HT-29 (cell line): ENCODE measurements around the gene EIF3C. TPM values are rescaled to one million over a fixed set of nuclear protein-coding genes. Genes with fewer than 3 reads are reported as not detected.
"Not testable (repeated sequence)": the region's sequence is repeated elsewhere in the genome, so short reads cannot be mapped to it uniquely, and the experiment has no call there.

Experiments used
- DNase-seq: peaks from one replicate; pipeline ENCODE4 v3.0.0-alpha.2; 2015; ENCODE audit warnings: low spot score
- total RNA-seq: library from RNA; depleted of rRNA; stranded (reverse); fragments of >200 nt; shearing (Covaris generic); gene quantifications from 2 replicates; pipeline ENCODE4 v1.2.3, GENCODE V29; 2014; rRNA removed

Gene EIF3C
- 358 and 396 TPM in 2 replicates for total RNA-seq

GRCh38 chr16:28711220-28712083 lies at the start of gene EIF3C:
EIF3C (plus strand) TSS chr16:28711464; CDS start chr16:28711687, 223 bp downstream.
- not testable (repeated sequence) for DNase-seq

- not testable (repeated sequence) for DNase-seq
These were observed 45.0 kb upstream of the EIF3C start for GRCh38 chr16:28666264-28666663.

- DNase-seq, result not testable (repeated sequence)
These were observed 43.8 kb upstream of the EIF3C start for GRCh38 chr16:28667480-28667879.

- DNase-seq, result not testable (repeated sequence)
These were observed 43.1 kb upstream of the EIF3C start for GRCh38 chr16:28668199-28668598.

GRCh38 chr16:28688327-28688952 lies 22.8 kb upstream of the EIF3C start:
- DNase-seq, result not testable (repeated sequence)

GRCh38 chr16:28689425-28689824 lies 21.8 kb upstream of the EIF3C start:
- not testable (repeated sequence) for DNase-seq

GRCh38 chr16:28691722-28692121 lies 19.5 kb upstream of the EIF3C start:
- not testable (repeated sequence) for DNase-seq

GRCh38 chr16:28693257-28693950 lies 17.9 kb upstream of the EIF3C start:
- DNase-seq, result not testable (repeated sequence)

- DNase-seq, result not testable (repeated sequence)
These were observed 11.5 kb upstream of the EIF3C start for GRCh38 chr16:28699792-28700191.

- DNase-seq, result not testable (repeated sequence)
These were observed 10.9 kb upstream of the EIF3C start for GRCh38 chr16:28700349-28700748.

- DNase-seq, result not testable (repeated sequence)
These were observed 9.9 kb upstream of the EIF3C start for GRCh38 chr16:28701384-28701783.

- DNase-seq, result not testable (repeated sequence)
These were observed 7.0 kb upstream of the EIF3C start for GRCh38 chr16:28704246-28704645.

- DNase-seq, result not testable (repeated sequence)
These were observed 11.8 kb downstream of the EIF3C start for GRCh38 chr16:28722852-28723650.

GRCh38 chr16:28731253-28731652 lies 20.0 kb downstream of the EIF3C start:
- DNase-seq, result not testable (repeated sequence)

GRCh38 chr16:28732455-28733124 lies 21.3 kb downstream of the EIF3C start:
- DNase-seq, result not testable (repeated sequence)

- DNase-seq, result not testable (repeated sequence)
These were observed 28.5 kb downstream of the EIF3C start for GRCh38 chr16:28739787-28740186.

- DNase-seq, result not testable (repeated sequence)
These were observed 29.4 kb downstream of the EIF3C start for GRCh38 chr16:28740631-28741030.

- DNase-seq, result not testable (repeated sequence)
These were observed 30.0 kb downstream of the EIF3C start for GRCh38 chr16:28741295-28741694.

- not testable (repeated sequence) for DNase-seq
These were observed 35.5 kb downstream of the EIF3C start for GRCh38 chr16:28746618-28747350.

GRCh38 chr16:28749997-28750465 lies 38.8 kb downstream of the EIF3C start:
- DNase-seq, result not testable (repeated sequence)
